Stimulated activated CD8-positive, alpha-beta memory T cell treated with anti-CD3 and anti-CD28 coated beads, Interleukin-7, amount 100 ng/mL, for 1 hour (primary cell): ENCODE results near the gene CHID1.

Experiments used
- DNase-seq, 2 donors: peaks; one replicate each; pipeline ENCODE4 v3.0.0-alpha.2; 2020; ENCODE audit warnings: low read depth in 2 of 2

Gene CHID1

DNA sequence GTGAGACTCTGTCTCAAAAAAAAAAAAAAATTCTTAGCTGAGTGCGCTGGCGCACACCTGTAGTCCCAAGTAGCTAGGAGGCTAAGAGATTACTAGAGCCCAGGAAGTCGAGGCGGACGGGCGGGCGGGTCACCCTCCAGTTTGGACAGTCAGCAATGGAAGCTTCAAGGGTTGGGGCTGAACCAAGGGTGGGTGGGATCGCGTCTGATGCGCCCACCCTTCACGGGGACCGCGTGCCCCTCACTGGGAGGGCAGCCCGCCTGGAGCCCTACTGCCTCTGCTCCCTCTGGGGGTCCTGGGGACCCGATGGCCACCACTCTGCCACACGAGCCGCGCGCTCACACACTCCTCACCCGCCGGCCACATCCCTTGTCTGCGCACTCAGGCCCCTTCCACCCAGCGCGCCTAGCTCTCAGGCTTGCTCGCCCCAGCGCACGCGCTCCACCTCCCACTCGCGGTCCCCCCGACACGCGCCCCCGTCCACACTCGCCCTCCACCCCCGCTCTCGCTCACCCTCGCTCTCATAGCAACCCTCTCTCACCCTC lies 494 bp downstream of the CHID1 start:
- no peak for DNase-seq

GRCh38 chr11:909406-909805 lies 1.2 kb downstream of the CHID1 start:
- DNase-seq, result no peak

DNA sequence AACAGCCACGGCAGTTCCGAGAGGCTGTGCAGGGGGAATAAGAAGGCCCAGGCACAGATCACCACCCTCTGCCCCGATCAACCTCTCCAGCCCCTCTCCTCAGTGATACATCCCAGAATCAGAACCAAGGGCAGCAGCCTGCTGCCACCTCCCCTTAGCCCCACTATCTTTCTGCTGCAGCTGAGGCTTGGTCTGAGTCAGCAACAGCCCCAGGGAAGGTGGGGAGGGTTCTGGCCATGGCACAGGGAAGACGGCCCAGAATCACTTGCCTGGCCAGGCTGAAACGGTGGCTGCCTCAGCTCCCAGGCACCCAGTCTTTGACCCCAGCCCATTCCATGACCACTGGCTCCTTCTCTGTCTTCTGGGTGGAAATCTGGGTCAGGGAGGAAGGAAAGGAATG lies 2.3 kb downstream of the CHID1 start:
- DNase-seq, result no peak

DNA sequence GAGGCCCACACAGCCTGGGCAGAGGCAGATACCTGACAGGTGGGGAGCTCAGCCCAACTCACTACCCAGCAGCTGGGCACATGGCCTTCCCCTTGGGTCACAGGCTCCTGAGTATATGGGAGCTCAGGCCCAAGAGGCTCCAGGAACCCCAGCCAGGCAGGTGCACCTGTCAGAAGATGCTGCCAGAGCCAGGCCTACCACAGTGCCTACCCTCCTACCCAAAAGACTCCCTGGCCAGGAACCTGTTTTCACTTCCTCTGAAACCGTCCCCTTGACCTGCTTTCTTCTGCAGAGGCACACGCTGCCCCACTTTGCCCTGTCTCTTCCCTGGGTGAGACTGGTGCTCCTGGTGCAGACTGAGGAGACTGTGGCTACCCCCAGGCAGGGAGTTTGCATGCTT lies 2.9 kb downstream of the CHID1 start:
- no peak for DNase-seq

GRCh38 chr11:905952-906351 lies 4.7 kb downstream of the CHID1 start:
- DNase-seq, result no peak

DNA sequence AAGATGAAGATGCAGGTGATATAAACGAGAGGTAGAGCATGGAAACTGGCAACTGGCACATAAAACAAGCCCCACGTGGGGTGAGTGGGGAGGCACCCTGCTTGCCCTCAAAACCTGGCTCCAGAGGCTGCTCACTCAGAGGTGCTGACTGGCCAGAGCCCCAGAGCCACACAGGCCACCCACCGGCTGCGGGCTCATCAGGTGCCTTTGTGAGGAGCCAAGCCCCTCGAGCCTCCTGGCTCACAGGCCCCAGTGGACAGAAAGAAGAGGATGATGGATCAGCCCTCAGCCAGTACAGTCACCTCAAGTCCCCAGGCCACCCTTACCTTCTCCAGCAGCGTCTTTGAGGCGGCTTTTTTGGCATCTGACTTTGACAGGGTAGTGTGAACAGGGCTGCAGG lies 6.2 kb downstream of the CHID1 start:
- DNase-seq, result no peak

- no peak for DNase-seq
Observed at GRCh38 chr11:901452-902061, 9.1 kb downstream of the CHID1 start.

- DNase-seq, result no peak
Observed at GRCh38 chr11:900545-900944, 10.1 kb downstream of the CHID1 start.

- no peak for DNase-seq
Observed at GRCh38 chr11:899724-900123, 10.9 kb downstream of the CHID1 start.

DNA sequence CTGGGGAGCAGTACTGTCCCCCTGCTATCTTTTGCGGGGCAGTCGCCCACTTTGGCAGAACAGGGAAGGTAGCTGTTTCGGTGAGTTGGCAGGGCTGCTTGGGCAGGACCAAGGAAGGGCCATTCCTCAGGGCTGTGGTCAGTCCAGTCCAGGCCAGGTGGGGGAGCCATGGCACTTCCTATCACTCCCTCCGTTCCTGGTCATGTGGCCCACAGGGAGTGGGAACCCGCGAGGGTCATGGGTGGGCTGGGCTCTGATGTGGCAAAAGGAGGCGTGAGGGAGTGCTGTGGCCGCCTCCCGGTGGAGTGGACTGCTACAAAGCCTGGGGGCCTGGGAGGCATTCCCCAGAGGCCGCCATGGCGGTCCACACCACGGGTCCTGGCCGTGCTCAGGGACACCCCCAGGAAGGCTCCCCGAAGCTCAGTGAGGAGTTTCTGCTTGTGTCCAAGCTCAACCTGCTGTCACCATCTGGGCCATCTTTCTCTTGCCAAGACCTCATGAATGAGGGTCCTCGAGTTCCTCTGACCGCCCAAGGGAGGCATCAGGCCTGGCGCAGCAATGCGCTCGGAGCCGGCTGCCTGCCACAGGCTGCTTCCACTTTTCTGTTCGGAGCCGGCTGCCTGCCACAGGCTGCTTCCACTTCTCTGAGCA lies 11.9 kb downstream of the CHID1 start:
- no peak for DNase-seq

- no peak for DNase-seq
Observed at GRCh38 chr11:898143-898511, 12.5 kb downstream of the CHID1 start.

GRCh38 chr11:897253-898142 lies 13.1 kb downstream of the CHID1 start:
- no peak for DNase-seq

GRCh38 chr11:895331-896110 lies 15.1 kb downstream of the CHID1 start:
- DNase-seq, result no peak

DNA sequence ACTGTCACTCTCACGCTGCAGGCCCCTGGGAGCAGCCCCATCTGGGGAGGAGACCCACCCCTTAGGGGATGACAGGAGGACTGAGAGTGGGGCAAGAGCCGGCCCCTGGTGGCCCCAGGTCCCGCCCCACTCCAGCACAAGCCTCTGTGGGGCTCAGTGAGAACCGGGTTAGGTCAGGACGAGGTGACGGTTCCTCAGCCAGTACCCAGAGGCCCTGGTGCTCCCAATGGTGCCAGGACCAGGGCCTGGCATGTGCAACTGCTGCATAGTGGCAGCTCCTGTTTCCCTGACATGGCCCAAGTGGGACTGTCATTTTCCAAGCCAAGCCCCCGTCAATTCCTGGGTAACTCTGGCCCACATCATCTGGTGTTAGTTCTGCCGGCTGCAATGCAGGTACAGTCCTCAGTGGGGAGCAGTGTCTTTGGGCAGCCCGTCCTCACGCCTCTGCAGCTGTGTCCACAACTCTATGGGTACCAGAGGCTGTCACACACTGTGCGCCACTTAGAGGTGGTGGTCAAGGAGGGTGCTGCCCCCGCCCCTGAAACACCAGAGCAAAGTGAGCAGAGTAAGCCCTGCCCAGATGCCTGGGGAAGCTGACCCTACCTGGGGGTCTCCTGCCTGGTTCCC lies 15.9 kb downstream of the CHID1 start:
- no peak for DNase-seq

GRCh38 chr11:893008-893654 lies 17.5 kb downstream of the CHID1 start:
- DNase-seq, result no peak

DNA sequence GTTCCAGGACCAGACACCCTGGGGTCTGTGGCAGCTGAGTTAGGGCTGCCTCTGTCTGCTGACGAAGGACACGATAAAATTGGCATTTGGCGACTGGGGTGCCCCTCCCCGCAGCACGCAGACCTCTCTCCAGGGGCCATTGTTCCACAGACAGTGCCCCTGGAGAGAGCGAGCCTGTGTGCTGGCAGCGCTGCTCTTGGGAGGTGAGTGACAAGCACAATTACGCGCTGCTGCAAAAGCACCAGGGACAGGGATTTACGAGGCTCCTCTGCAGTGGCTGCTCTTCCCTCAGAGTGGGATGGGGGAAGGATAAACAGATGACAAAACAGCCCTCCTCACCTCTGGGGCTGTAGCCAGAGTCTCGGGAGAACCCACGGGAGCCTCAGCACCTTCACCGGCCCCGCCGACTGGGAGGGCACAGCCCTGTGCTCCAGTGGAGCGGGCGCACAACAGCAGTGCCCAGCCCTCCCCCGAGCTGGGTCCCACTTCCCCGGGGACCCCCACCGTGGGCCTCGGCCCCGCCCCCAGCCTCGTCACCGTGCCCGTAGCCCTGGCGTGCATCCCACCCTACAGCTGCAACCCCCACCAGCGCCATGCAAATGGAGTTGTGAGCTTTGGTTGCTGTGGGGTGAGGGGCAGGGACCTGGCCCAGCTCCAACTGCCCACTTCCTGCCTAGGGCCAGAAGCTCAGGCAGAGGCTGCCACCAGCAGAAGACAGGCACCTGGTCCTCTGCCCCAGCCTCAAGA lies 19.6 kb downstream of the CHID1 start:
- DNase-seq, result no peak

DNA sequence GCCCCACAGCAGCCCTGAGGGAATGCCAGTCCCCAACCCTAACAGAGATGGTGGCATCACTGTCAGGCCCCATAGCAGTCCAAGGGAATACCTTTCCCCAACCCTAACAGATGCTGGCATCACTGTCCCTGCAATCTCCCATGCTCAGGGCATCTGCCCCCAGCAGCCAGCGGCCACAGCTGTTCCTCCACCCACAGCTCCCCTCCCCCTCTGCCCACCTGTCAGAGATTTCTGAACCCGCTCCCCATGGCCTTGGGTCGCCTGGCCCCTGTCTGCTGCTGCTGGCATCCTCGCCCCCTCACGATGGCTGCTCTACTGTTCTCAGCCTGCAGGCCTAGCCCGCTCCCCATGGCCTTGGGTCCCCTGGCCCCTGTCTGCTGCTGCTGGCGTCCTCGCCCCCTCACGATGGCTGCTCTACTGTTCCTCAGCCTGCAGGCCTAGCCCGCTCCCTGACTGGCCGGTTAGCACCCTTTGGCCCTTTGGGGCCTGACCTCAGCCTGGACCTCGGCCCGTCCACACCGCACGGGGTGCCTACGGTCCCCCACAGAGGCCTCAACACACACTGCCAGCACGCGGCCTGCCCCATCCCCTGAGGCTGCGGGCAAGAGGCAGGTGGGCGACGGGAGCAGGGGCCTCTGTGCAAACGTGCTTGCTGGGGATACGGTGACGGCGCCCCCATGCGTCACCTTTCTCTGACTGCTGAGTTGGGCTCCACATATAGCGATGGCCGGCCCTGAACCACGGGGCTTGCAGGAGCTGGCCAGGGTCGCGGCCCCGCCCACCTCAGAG lies 20.7 kb downstream of the CHID1 start:
- no peak for DNase-seq

DNA sequence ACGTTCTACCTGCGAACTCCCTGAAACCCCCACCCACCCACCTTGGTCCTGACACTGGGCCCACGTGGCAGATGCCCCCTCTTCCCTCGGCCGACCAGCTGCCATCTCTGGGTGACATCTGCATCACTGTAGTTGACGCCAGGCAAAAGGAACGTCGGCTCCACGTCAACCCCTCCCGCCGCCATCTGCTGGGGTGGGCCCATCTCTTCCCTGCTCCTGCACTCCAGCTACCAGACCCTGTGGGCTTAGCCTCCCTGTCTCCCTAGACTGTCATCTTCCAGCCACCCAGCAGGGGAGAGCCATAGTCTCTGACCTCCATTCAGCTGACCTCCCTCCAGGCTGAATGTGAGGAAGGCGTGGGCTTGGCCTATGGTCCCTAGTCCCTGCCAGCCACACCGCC lies 21.4 kb downstream of the CHID1 start:
- DNase-seq, result no peak
